Upper lobe of left lung (tissue), 4 donors: ENCODE data around the gene CAB39.

Experiments used
- EP300 ChIP-seq, 4 donors: sonication (generic); formaldehyde crosslinking; IDR thresholded peaks; one replicate each; pipeline ENCODE4 v1.5.1; 2017; ENCODE audit warnings: antibody characterized with exemption in 4 of 4, control low read depth in 2 of 4
- POLR2A ChIP-seq, 4 donors: fragments of 450-650 bp; IDR thresholded peaks; one replicate each; pipeline ENCODE4 v1.5.1; 2016 to 2017; ENCODE audit warnings: antibody characterized with exemption in 4 of 4, mild to moderate bottlenecking in 2 of 4
- POLR2AphosphoS5 ChIP-seq, 2 donors: sonication (generic); formaldehyde crosslinking; IDR thresholded peaks; one replicate each; pipeline ENCODE4 v1.5.1; 2017; ENCODE audit warnings: antibody characterized with exemption in 2 of 2
- TF ChIP-seq, protein P1 (sequence below), 6 experiments: fragments of 450-650 bp in 4 of 6; fragments of 200-600 bp in 2 of 6; sonication (generic) in 2 of 6; IDR thresholded peaks; one replicate each; pipeline ENCODE4 v1.5.1; 2016 to 2019; ENCODE audit warnings: antibody characterized with exemption in 6 of 6

- TF ChIP-seq, protein P1, sequence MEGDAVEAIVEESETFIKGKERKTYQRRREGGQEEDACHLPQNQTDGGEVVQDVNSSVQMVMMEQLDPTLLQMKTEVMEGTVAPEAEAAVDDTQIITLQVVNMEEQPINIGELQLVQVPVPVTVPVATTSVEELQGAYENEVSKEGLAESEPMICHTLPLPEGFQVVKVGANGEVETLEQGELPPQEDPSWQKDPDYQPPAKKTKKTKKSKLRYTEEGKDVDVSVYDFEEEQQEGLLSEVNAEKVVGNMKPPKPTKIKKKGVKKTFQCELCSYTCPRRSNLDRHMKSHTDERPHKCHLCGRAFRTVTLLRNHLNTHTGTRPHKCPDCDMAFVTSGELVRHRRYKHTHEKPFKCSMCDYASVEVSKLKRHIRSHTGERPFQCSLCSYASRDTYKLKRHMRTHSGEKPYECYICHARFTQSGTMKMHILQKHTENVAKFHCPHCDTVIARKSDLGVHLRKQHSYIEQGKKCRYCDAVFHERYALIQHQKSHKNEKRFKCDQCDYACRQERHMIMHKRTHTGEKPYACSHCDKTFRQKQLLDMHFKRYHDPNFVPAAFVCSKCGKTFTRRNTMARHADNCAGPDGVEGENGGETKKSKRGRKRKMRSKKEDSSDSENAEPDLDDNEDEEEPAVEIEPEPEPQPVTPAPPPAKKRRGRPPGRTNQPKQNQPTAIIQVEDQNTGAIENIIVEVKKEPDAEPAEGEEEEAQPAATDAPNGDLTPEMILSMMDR (IDR thresholded peaks at IDR 0.05): no peak
- no peak for TF ChIP-seq POLR2A (IDR thresholded peaks at IDR 0.05)
- no peak for TF ChIP-seq EP300 (IDR thresholded peaks at IDR 0.05)
- no peak for TF ChIP-seq POLR2AphosphoS5 (IDR thresholded peaks at IDR 0.05)
Observed at GRCh38 chr2:230825354-230825753, 112.7 kb downstream of the CAB39 start.
